ENCODE measurements around the gene OR14A16.

OR14A16 gene, protein sequence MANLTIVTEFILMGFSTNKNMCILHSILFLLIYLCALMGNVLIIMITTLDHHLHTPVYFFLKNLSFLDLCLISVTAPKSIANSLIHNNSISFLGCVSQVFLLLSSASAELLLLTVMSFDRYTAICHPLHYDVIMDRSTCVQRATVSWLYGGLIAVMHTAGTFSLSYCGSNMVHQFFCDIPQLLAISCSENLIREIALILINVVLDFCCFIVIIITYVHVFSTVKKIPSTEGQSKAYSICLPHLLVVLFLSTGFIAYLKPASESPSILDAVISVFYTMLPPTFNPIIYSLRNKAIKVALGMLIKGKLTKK

DNA sequence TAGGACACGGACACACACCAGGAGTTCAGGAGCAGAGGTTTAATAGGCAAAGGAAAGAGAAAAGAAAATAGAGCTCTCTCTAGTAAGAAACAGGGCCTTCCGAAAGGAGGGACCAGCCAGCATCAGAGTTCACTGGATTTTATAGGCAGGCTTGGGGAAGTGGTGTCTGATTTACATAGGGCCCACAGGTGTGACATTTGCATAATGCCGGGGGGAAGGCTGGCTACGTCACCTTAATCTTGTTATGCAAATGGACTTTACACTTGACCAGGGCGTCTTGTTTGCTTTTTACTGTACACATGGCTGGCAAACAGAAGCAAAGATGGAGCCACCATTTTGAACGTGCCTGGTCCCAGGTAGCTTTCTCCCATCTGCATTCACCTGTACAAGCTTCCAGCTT, at the start of gene OR14A16:
OR14A16 (minus strand) TSS at position 97 of the 400 bp plus-strand sequence. CDS start 8,390 bp downstream, outside the sequence.
- no peak for DNase-seq (ENCODE audit: low read depth in 2 of 2)

DNA sequence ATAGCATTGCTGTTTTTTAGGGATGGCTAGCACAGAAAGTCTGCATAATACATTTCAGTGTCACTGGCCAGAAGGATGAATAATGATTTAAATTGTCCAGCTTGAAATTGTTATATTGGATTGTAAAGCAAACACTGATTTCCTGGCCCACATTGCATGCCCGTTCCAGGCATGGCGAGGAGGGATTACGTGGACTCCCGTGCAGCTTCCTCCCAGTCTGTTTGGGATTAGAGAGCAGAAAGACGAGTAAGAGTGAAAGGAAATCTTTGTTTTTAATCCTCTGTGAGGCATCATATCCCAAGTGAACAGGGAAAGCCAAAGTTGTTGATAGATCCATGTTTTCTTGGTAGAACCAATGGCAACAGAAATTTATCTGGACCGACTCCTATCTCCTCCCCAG, 41.5 kb upstream of the OR14A16 start:
- no peak for DNase-seq (ENCODE audit: low read depth in 2 of 2)

DNA sequence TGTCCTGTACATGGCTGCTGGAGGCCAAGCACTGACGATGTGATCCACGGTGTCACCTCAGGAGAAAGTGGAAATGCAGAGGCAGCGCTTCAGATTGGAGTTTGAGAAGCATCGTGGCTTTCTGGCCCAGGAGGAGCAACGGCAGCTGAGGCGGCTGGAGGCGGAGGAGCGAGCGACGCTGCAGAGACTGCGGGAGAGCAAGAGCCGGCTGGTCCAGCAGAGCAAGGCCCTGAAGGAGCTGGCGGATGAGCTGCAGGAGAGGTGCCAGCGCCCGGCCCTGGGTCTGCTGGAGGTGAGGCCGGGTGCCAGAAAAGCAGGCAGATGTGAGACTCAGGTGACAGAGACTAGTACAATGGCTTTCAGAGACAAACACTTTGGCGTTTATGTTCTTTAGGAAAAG, 40.7 kb upstream of the OR14A16 start:
- no peak for DNase-seq (ENCODE audit: low read depth in 2 of 2)

DNA sequence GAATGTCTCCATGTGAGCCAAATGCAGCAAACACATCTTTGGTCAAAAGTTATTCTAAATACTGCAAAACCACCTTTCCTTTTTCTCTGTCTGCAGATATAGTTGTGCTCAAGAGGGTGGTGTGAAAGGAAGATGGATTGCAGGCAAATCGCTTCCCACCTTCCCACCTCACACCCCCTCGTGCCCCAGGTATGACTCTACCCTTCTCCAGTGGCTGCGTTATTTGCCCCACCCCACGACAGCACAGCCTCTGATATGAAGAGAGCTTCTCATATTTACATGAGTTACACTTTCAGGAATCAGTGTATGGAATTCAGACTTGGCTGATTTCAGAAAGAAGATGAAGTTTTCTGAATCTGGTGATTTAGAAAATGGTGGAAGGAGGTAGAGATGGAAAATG, 38.8 kb upstream of the OR14A16 start:
- DNase-seq (ENCODE audit: low read depth in 2 of 2) = no peak

DNA sequence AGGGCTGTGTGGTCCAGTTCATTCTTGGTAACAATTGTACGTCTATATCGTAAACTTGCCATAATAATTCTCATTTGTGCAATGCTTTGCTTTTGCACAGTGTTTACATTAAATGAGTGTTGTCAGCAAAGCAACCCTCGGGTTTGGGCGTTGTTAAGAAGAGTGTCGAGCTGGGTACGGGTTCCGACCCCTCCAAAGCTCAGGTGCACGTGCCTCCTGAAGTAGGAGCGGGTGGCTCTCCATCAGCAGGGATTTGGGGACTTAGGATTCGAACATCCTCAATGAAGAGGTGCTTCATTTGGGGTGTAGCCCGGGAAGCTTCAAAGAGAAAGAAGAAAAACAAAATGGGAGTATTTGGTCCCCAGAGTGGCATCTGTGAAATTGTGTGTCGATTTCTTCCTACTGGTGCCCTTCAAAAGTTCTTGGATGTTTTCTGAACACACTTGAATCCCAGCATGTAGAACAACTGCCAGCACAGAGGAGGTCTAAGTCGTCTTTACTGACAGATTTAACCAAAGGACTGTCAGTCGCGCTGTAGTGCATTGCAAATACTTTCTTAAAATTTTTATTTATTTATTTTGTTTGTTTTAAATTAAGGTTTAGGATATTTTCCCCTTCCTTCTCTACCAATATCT, 34.2 kb upstream of the OR14A16 start:
- no peak for DNase-seq (ENCODE audit: low read depth in 2 of 2)

DNA sequence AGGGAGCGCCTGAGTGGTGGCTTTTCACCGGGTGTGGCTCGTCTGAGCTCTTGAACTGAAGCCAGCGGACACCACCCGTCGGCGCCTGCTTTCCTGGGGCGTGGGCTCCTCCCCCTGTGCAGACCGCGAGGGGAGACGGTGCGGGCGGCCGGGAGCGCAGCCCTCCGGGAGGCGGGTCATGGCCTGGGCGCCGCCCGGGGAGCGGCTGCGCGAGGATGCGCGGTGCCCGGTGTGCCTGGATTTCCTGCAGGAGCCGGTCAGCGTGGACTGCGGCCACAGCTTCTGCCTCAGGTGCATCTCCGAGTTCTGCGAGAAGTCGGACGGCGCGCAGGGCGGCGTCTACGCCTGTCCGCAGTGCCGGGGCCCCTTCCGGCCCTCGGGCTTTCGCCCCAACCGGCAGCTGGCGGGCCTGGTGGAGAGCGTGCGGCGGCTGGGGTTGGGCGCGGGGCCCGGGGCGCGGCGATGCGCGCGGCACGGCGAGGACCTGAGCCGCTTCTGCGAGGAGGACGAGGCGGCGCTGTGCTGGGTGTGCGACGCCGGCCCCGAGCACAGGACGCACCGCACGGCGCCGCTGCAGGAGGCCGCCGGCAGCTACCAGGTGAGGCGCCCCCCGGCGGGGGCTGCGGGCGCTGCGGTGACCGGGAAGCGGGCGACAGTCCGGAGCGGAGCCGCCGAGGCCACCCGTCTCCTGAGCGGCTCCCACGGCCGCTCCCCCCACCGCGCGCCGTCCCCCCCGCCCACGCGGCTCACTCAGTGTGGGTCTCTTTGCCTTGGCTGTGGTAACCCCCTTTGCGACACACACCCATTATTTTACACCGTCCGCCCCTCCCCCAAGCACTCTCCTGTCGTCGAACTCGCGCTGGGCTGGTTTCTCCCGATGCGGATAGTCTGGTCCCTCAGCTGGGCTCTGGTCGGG, 33.4 kb upstream of the OR14A16 start, which contains the start of gene TRIM58:
TRIM58 (plus strand) TSS at position 119 of the 916 bp plus-strand sequence; CDS start at position 179, 60 bp downstream.
- DNase-seq (ENCODE audit: low read depth in 2 of 2) = peak in 1 of 2 donors; percentile 14

DNA sequence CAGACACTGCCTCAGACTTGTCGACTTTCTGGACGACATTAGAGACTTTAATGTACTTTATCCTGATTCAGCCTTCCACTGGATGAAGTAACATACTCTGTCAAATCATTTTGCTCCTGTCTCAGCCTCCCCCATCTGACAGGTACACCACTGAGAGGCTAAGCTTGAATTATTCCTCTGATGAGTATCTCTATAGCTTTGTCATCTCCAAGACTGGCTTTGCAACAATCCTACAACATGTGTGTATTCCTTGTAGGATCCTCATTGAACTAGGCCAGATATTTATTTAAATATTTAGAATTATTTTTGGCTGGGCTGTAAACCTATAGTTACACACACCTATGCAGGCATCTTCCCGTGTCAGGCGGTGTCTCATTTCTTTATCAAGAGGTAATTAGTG, 32.0 kb upstream of the OR14A16 start:
- no peak for DNase-seq (ENCODE audit: low read depth in 2 of 2)

DNA sequence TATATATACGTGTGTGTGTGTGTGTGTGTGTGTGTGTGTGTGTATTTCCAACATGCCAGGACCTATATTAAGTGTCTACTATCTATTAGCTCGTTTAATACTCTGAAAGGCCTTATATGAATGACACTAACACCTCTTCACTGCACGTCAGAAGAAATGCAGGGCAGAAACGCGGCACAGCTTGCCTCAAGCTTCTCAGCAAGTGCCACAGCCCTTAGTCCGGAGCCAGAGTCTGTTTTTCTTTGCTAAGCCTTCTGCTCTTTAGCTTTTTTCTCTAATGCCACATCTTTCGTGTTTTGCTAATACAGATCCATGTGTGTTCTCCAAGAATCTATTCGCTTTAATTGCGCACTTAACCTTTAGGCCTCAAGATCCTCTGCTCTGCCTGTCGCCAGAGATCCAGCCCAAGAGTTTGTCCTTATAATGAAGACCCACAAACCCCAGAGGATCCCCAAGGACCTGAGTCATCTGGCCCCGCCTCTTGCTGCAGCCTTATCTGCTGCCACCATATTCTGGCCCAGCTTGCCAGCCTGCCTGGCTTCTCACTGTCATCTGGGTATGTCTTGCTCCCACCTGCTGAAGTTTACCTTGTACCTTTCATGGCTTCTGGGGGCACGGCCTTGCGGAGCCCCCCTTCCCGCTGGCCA, 31.1 kb upstream of the OR14A16 start:
- DNase-seq (ENCODE audit: low read depth in 2 of 2) = no peak

DNA sequence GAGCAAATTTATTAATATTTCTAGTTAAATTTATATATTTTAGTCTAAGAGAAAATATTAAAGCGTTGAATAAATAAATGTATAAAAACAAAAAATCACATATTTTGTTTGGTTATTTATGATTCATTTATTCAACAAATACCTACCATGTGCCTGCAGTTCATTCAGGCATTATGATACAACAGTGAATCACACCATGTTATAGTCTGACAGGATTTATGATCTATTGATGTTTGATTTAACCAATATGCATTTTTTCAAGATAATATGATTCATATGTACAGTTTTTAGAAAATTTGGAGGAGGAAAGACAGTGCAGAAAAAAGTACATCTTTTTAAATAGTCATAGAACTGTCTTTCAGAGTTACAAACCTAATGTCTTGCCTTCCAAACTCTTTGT, 25.7 kb upstream of the OR14A16 start:
- DNase-seq (ENCODE audit: low read depth in 2 of 2) = no peak

DNA sequence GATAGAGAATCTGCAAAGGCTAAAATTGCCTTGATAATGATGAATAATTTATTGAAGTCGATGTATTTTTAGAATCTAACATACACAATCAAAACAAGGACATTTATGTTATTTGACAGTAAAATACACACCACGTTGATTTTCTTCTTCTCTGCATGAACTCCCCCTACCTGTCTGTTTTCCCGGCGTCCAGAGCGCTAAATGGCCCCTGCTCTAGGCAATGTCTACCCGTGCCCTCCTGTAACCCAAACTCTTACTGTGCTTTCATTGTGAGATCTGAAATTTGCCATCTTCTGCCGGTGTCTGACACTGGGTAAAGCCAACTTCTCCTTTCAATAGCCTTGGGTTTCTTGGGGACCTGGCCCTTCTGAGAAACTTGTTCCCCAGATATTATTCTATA, 24.4 kb upstream of the OR14A16 start:
- no peak for DNase-seq (ENCODE audit: low read depth in 2 of 2)

DNA sequence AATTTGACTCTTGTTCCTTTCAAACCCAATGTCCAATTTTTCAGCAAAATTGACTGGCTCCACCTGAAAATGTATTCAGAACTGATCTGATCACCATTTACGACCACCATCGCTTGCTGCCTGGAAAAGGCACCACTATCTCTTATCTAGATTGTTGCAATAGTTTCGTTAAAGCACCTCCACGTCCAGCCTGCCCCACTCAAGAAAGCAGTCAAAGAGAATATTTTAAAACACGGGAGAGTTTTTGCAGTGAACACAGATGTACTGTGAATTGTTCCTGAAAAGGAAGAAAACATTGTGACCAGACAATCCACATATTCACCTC, 21.7 kb upstream of the OR14A16 start:
- DNase-seq (ENCODE audit: low read depth in 2 of 2) = no peak

DNA sequence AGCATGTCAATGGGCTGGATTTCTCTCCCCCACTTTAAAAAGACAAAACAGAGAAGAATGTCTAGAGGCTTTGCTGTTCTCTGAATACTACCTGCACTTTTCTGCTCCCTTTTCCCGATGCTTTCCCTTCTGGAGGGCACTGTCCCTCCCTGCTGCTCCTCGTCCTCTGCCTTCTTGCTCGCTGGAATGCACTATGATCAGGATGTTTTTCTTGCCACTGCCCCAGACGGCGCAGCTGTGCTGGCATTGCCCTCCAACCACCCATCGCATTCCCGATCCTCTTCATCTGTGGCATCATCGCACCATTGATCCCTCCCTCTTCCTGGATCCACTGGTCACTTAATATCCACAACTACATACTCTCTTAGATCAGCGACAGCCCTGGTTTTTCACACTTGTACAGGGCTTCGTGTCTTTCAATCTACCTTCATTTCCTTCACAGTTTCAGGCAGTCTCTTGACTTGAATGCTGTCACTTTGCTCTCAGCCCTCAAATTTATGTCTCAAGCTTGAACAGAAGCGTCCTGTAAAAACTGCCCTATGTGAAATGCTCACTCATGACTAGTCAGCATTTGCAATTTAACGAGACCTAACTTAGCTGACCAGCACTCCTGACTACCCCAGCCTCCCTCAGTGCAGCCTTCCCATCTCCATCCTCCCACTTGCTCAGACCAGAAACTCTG, 21.2 kb upstream of the OR14A16 start:
- DNase-seq (ENCODE audit: low read depth in 2 of 2) = no peak

DNA sequence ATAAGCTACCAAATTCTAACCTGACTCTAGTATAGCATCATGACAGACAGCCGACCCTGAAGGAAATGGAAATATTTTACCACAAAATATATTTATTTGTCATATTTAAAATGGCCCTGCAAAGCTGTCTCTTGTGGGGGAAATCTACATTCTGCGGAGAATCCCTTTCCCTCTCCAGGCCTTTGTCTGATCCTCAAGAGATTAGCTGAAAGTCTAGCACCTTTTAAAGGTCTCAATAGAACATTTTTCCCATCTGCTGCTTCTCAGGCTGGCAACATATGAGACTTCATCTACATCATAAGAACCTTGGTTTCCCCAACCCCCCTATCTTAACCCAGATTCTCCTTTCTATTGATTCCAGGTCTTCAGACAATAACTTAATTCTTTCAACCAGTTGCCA, 19.5 kb upstream of the OR14A16 start:
- DNase-seq (ENCODE audit: low read depth in 2 of 2) = no peak

DNA sequence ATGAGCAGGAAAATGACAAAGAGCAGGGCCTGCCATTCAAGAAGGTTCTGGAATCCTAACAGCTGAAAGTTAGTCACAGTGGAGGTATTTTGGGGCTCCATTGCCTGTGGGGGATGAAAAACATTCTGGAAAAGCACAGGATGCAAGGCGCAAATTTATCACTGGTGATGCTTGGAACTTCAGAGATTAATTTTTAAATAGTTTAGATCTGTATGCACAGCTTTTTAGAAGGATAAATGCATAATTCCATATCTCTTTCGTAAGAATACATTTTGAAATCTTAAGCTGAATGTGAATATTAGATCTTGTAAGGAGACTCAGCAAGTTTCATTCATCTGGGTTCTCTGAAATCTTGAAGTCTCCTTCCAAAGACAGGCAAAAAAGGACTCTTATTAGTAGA, 17.9 kb upstream of the OR14A16 start, which contains the start of gene OR11L1:
OR11L1 (minus strand) TSS at position 101 of the 400 bp plus-strand sequence; CDS start at position 101, 0 bp downstream.
- DNase-seq (ENCODE audit: low read depth in 2 of 2) = no peak

DNA sequence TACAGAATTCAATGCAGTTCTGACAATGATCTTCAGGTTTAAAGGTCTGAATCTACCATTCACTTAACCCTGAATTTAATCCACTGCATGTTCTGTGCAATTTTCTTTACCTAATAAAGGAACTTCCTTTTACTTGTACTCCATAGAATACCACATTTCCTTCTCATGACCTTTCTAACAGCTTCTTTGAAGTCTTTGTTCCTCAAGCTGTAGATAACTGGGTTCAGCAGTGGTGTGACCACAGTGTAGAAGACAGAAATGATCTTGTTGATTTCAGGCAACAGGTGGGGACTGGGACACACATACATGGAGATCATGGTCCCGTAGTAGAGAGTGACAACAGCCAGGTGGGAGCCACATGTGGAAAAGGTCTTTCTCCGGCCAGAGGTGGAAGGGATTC, 16.9 kb upstream of the OR14A16 start:
- DNase-seq (ENCODE audit: low read depth in 2 of 2) = no peak

DNA sequence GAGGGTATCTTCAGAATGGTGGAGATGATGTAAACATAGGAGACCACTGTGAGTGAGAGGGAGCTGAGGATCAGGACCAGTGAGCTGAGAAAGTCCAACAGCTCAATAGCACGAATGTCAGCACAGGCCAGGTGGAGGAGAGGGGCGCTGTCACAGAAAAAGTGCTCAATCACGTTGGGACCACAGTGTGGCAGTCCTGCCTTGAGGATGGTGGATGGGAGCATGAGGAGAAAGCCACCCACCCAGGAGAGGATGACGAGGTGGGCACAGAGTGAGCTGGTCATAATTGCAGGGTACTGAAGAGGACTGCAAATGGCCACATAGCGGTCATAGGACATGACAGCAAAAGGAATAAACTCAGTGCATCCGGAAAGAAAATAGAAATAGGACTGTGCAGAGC, 9.7 kb upstream of the OR14A16 start:
- no peak for DNase-seq (ENCODE audit: low read depth in 2 of 2)

DNA sequence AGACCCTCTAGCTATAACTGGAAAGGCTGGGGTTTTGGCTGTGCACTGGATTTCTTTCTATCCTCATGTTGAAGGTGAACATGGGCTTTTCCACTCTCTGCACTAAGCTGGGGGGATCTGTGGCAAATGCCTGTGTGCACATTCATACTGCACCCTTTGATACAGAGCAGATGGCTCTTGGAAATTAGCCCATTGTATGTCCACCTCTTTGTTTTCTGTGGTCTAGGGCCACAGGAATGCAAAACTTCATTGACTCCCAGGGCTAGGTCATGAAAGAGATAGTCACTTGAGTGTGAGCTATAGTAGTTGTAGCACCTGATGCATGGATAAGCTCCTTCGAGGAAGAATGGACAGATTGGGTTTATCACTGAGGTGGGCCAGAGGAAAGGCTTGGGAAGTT, 5.7 kb upstream of the OR14A16 start:
- no peak for DNase-seq (ENCODE audit: low read depth in 2 of 2)

DNA sequence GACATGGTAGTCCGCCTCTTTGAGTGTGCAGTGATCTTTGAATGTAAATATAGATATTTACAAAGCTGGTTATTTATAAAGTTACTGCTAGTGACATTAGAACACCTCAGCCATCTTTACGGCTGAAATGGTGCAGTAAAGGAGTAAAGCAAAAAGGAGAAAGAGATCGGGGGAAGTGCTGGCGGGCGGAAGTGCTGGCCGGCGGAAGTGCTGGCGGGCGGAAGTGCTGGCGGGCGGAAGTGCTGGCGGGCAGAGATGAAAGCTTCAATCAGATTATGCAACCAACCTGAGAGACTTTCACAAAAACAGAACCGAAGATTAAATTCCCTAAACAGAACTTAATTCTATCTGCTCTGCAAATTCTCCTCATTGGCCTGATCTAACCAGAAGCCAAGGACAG, 1.4 kb upstream of the OR14A16 start:
- DNase-seq (ENCODE audit: low read depth in 2 of 2) = no peak

DNA sequence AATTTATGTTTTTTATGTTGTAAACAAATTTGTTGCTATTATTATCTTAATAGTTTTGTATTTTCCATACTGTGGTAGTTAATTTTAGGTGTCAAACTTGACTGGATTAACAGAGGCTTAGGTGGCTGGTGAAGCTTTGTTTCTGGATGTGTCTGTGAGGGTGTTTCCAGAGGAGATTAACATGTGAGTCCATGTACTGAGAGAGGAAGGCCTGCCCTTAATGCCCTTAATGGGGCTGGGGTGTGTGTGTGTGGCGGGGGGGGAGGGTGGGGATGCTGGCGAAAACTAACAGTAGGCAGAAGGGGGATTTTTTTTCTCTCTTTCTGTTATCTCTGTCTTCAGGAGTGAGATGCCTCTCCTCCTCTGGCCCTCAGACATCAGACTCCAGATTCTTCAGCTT, 1.9 kb downstream of the OR14A16 start:
- DNase-seq (ENCODE audit: low read depth in 2 of 2) = no peak

DNA sequence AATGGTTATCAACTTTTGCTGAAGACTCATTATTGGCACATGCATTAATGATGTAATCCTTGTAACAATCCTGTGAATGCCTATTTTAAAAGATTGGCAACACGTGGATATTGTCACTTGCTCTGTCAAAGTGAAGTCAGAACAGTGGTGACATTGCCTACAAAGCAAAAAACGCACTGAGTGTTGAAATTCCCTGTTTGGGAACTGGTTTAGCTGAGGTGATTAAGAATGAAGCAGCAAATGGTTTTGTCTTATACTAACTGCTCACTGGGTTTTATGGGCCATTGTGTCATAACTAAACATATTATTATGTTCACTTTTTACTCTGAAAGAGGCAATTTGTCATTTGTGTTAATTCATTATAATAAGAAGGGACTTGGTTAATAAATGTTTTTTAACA, 11.3 kb downstream of the OR14A16 start:
- DNase-seq (ENCODE audit: low read depth in 2 of 2) = no peak

DNA sequence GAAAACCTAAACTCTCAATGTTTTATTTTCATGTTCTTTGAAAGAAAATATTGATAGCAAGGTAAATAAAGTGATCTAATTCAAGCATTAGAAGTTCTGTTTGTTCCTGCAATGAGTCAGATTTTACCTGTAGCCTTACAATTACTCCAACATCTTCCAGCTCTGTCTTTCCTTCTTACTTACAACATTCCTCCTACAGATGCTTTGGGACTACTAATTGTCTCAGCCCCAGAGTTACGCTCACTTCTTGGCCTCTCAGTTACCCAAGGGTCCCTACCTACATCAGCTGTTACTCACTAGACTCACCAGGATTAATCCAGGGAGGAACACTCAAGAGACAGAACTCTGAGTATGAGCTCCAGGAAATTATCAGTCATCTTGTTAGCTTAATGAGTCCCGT, 26.4 kb downstream of the OR14A16 start:
- DNase-seq (ENCODE audit: low read depth in 2 of 2) = no peak
